Upper lobe of right lung (tissue), 1 donor: ENCODE results near the gene SALL3. TPM values are rescaled to one million over a fixed set of nuclear protein-coding genes. Genes with fewer than 3 reads are reported as not detected.

Experiments used
- ATAC-seq: fragments of 200-7000 bp; cut with Tn5 transposase; one replicate; pipeline ENCODE4 v1.9.1; 2020; ENCODE audit warnings: mild to moderate bottlenecking, moderate library complexity
- DNase-seq: peaks from one replicate; pipeline ENCODE4 v3.0.0-alpha.2; 2020
- H3K27ac ChIP-seq: fragments of 200-600 bp; one replicate; pipeline ENCODE4 v1.8.0; 2022
- H3K27me3 ChIP-seq: fragments of 200-600 bp; one replicate; pipeline ENCODE4 v1.8.0; 2022; ENCODE audit warnings: mild to moderate bottlenecking
- H3K36me3 ChIP-seq: fragments of 200-600 bp; one replicate; pipeline ENCODE4 v1.8.0; 2022
- H3K4me1 ChIP-seq: fragments of 200-600 bp; one replicate; pipeline ENCODE4 v1.8.0; 2022
- H3K4me3 ChIP-seq: fragments of 200-600 bp; one replicate; pipeline ENCODE4 v1.8.0; 2022; ENCODE audit warnings: mild to moderate bottlenecking
- H3K9me3 ChIP-seq: fragments of 200-600 bp; one replicate; pipeline ENCODE4 v1.8.0; 2022
- intact Hi-C: fragments of 100-400 bp; cut with DNase I; formaldehyde crosslinking; loops from one replicate; pipeline ENCODE4 v1.11.0; 2022
- total RNA-seq: library from RNA; stranded (reverse); fragmentation: NEBNext Ultra II Directional; extraction: Animal tissue kit (Norgen Biotek cat#: 25700); gene quantifications from one replicate; pipeline ENCODE4 v1.2.1, GENCODE V29; 2021
- TF ChIP-seq, protein P1 (sequence below): fragments of 200-600 bp; IDR thresholded peaks from one replicate; pipeline ENCODE4 v1.8.0; 2022; ENCODE audit warnings: antibody characterized with exemption
- donor health status: DM: no; HTN: yes; CAD: no; lungs with severe emphysema.

SALL3 gene
- total RNA-seq, 1 donor from 2014 or later = not detected

- Histone ChIP-seq H3K9me3 (no peaks in the 10 kb centered on the region), H3K36me3 (no peaks in the 10 kb centered on the region), H3K4me1 (no peaks in the 10 kb centered on the region), H3K27me3 (no peaks in the 10 kb centered on the region), H3K4me3 (no peak overlapping the region), H3K27ac (no peak overlapping the region)
- TF ChIP-seq, protein P1, sequence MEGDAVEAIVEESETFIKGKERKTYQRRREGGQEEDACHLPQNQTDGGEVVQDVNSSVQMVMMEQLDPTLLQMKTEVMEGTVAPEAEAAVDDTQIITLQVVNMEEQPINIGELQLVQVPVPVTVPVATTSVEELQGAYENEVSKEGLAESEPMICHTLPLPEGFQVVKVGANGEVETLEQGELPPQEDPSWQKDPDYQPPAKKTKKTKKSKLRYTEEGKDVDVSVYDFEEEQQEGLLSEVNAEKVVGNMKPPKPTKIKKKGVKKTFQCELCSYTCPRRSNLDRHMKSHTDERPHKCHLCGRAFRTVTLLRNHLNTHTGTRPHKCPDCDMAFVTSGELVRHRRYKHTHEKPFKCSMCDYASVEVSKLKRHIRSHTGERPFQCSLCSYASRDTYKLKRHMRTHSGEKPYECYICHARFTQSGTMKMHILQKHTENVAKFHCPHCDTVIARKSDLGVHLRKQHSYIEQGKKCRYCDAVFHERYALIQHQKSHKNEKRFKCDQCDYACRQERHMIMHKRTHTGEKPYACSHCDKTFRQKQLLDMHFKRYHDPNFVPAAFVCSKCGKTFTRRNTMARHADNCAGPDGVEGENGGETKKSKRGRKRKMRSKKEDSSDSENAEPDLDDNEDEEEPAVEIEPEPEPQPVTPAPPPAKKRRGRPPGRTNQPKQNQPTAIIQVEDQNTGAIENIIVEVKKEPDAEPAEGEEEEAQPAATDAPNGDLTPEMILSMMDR = no peak
- no peak for DNase-seq
- intact Hi-C loops = no loop called here
- ATAC-seq = no peak
Measured at GRCh38 chr18:79049506-79049905, 69.9 kb downstream of the SALL3 start.

Other genes starting within 250 kb of the SALL3 start
- 43.9 TPM for gene ATP9B, start 89.6 kb downstream of the SALL3 start, total RNA-seq